NCI-H146 (cell line): ENCODE data around the gene ALPI.
"Not testable (repeated sequence)": the region's sequence is repeated elsewhere in the genome, so short reads cannot be mapped to it uniquely, and the experiment has no call there.

Experiments
- DNase-seq: peaks from one replicate; lab custom pipeline; 2025; lab: John Stamatoyannopoulos, UW

The ALPI gene

DNA sequence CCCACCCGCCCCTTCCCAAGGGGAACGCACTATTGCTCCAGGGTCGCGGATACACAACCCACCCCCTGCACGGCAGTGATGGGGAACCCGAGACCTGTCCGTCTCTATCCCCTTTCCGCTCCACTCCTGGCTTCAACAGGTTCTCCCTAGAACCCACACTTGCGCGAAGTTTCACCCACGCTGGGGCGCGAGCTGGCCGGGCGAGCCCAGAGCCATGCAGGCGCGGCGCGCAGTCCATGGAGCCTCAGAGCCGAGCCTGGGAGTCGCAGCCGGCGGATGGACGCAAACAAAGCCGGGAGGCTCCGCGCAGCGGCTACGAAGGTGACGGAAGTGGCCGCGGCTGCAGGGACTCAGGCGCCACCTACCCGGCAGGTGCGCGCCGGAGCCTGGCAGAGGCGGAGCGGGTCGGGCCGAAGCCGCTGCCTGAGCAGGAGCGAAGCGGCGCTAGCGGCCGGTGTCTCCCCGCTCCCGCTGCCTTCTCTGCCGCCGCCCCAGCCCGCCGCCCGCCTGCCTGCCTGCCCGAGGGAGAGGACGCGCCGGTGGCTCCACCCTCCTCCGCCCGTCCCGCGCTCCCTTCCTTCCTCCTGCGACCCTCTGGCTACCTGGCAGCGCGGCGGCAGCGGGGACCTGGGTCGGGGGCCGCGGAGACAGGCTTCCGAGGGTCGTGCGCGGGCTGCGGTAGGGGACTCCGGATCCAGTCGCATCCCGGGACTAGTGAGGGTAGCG is 35.3 kb upstream of the ALPI start:
- peak; percentile 68 for DNase-seq

DNA sequence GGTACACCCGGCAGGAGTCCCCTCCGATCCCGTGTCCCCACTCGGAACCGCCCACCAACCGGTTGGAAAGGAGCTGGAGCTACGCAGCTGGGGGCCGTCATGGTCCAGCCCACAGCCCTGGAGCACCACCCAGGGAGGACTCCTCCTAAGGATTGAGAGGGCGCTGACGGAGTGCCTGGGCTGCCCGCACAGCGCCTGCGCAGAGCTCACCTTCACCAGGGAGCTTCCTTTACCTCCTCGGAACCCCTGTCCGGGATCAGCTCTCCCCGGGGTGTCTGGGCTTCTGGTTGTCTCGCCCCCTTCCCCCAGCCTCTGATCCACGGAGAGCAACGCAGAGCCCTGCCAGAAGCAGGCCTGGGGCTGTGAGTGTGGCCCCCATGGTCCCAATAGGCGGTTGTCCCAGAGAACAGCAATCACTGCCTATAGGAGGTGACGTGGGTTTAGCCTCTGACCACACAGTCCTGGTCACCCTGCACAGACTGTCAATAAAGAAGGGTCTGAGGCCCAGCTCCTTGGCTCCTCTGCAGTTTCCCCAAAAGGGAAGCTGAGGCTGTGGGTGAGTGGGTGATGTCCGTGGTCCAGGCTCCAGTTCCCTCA is 34.7 kb upstream of the ALPI start:
- DNase-seq: no peak

DNA sequence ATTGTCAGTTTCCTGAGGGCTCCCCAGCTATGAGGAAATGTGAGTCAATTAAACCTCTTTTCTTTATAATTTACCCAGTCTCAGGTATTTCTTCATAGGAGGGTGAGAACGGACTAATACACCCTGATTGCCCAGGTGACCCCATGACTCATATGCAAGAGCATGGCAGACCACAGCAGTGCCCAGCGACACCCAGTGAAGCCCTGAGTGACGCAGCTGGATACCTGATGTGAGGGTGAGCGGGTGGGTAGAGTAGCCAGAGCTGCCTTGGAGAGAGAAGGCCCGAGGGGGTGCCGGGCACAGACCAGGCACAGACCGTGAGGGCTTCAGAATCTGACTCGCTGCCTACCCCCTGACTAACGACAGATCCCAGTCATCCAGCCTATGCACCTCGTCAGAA is 33.9 kb upstream of the ALPI start:
- DNase-seq: no peak

DNA sequence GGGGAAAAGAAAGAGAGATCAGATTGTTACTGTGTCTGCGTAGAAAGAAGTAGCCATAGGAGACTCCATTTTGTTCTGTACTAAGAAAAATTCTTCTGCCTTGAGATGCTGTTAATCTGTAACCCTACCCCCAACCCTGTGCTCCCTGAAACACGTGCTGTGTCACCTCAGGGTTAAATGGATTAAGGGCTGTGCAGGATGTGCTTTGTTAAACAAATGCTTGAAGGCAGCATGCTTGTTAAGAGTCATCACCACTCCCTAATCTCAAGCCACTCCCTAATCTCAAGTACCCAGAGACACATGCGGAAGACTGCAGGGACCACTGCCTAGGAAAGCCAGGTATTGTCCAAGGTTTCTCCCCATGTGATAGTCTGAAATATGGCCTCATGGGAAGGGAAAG is 33.0 kb upstream of the ALPI start:
- DNase-seq: not testable (repeated sequence)

DNA sequence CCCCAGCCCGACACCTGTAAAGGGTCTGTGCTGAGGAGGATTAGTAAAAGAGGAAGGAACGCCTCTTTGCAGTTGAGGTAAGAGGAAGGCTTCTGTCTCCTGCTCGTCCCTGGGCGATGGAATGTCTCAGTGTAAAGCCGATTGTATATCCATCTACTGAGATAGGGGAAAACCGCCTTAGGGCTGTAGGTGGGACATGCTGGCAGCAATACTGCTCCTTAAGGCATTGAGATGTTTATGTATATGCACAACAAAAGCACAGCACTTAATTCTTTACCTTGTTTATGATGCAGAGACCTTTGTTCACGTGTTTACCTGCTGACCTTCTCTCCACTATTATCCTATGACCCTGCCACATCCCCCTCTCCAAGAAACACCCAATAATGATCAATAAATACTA is 32.5 kb upstream of the ALPI start:
- DNase-seq: not testable (repeated sequence)

DNA sequence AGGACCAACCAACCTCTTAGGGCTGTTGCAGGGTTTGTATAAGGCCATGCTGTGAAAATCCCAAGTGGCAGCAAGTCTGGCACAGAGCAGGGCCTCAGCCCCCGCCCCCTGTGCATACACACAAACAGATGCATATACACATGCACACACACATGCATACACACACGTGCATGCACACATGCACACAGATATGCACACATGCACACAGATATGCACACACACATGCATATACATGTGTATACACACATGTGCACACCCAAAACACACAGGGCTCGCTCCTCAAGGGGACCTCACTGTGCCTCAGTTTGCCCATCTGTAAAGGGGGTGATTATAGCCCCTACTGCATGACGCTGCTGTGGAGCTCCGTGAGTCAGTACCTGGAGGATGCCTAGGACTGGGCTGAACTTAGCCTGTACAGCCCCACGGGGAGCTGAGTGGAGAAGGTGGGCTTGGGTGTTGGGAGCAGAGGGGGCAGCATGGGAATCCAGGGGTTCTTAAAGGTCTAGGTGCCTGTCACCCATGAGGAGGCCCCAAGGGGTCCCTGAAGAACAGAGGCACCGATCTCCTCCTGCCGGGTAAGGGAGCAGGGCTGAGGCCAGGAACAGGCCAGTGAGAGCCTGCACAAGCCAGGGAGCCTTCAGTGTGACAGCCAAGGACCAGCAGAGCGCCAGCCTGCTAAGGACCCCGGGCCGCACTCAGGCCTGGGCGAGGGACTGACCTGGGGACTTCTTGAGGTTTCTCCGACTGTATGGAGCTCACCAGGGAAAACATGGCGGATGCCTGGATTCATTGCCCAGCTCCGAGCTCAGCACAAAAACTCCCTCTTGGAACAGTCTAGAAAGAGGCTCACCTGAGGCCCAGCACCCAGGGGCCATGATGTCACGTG is 24.0 kb upstream of the ALPI start:
- no peak for DNase-seq

DNA sequence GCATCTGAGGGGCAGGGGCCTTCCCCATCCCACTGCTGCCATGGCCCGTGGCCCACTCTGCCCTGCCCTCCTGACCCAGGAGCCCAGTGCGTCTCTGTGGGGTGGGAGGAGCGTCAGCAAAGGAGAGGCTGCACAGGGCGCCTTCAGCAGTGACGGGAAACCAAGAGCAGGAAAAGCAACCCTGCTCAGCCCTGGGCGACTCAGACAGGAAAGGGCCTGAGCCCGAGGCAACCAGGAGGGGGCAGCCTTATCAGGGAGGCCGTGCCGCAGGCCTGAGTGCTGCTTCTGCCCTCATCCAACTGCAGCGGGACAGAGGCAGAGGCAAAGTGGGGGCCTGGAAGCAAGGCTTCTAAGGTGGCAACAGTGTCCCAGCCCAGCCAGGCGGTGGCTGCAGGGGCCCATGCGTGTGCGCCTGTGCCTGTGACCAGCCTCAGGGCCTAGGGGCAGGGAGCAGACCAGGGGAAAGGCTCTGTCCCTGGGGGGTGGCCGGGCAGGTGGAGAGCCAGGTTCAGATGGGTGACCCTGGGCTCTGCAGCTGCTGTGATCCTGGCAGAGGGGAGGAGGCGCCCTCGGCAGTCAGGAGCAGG is 23.3 kb upstream of the ALPI start:
- DNase-seq: no peak

DNA sequence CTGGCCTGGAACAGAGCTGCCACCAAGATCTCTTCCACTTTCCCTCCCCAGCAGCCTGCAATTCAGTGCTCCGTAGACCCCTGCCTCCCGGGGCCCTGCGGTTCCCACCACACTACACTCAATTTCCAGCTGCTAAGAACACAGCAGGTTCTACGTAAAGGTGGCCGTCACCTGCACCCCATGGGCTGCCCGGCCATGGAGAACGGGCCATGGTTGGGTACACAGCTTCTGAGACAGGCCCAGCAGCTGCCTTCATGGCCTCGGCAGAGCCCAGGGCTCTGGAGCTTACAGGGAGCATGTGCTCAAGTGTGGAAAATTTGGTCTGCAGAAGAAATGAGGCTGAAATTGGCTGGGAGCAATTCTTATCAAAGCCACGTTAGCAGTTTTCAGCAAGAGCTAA is 22.3 kb upstream of the ALPI start:
- not testable (repeated sequence) for DNase-seq

DNA sequence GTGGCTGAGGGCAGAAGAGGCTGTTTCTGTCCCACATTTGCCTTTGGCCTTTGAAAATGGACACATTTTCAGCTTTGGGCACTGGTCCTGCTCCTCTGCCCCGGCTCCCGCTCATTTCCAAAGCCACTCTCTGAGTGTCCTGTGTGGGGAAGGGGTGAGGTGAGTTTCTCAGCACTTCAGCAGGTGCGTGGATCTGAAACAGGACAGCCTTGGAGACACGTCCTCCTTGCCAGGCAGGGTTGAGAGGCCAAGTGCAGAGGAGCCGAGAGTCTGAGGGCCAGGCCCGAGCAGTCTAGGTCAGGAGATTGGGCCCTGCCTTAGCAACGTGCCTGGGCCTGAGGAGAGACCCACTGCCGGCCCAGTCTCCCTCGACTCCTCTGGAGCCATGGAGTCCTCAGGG is 21.9 kb upstream of the ALPI start:
- DNase-seq: no peak

DNA sequence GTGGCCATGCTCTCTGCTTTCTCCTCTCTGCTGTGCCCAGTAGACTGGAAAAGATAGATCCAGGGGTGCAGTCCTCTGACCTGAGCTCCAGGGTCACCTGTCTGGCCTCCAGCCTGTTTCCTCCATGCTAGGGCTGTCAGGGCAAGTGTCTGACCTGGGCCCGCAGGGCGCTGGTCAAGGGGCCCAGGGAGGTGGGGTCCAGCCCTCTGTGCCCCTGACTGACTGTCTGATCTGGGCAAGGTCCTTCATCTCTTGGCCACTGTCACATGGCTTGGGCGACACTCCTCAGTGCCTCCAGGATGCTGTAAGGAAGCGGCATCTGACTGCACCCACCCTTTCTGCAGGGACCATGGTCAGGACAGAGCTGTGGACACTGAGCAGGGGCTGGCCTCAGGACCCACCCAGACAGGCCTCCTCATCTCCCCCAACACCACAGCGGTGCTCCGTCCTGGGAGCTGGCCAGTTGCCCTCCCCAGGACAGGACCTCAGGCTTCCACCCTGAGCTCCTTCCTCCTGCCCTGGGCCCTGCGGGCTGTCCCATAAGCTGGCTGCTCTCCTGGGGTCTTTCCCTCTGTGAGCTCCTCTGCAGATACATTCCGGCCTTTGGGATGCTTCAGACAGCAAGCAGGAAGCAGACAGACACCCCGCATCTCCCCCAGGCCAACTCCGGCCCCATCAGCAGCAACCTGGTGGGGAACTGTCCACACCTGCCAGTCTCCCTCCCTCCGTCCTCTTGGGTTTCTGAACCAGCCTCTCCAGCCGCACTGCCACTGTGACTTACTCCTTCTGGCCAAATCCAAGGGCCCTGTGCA is 21.2 kb upstream of the ALPI start:
- DNase-seq: no peak

DNA sequence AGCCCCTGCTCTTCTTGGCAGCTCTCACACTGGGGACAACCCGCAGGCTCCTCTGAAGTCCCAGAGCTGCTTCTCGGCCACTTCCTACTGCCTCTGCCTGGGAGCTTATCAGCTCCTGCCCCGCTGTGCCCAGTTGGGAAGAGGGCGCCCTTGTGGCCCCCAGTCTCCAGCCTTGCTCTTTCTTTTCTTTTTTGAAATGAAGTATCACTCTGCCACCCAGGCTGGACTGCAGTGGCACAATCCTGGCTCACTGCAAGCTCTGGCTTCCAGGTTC is 20.6 kb upstream of the ALPI start:
- DNase-seq: no peak

DNA sequence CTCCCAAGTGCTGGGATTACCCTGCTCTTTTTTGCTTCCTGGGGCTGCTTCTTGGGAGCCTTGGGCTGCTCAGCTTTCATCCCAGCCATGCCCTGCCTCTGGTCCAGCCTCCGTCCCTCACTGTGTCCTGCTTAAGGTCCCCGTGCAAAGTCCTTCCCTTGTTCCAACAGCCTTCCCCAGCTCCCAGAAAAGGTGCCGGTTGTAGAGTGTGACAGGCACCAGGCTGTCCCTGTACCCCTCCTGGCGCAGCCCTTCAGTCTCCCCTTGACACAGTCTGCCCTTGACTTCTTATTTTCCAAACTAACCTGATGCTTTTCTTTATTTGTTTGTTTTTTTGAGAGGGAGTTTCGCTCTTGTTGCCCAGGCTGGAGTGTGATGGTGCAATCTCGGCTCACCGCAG is 20.1 kb upstream of the ALPI start:
- DNase-seq: no peak

DNA sequence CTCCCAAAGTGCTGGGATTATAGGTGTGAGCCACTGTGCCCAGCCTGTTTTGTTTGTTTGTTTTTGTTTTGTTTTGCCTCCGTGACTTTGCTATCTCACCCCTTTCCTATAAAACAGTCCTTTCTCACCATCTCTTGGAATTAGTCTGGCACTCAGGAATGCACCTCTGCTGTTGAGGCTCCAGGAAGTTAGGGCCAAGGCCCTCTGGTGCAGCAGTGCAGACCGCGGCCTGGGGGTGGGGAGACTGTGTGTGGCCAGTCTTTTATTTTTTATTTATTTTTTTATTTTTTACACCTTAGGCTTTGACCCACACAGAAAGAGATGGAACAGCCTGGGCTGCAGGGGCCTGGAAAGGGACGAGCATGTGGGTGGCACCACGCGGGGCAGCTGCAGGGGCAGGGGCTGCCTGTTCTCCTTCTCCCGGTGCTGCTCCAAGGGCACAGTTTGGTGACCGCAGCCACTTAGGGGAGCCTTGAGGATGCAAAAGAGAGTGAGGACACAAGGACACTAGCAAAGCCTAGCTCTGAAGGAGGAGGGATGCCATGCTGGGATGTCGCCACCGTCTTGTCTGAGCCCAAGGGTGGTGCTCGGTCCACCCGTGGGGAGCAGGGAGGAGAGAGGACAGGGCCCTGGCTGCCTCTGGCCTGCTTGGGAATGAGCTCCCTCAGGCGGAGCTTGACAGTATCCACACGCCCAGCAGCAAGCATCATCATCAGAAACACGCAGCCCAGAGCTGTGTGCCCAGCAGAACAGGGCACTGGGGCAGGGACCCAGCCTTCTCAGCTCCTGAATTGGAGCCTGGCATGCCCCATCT is 19.4 kb upstream of the ALPI start:
- DNase-seq: no peak

DNA sequence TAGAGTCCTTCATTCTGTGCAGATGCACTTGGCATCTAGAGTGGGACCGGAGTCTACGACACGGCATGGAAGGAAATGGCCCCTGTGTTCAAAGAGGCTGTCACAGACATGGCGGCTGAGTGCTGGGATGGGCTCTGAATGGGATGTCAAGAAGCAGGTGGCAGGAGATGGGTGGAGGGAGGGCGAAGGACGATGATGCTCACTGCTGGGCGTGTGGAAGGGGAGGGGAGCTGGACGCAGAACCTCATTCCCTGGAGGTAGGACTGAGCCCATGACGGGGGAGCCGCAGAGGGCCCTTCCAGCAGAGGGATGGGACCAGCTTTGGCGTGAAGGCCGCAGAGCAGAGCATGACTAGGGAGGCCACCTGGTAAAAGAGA is 18.8 kb upstream of the ALPI start:
- no peak for DNase-seq

DNA sequence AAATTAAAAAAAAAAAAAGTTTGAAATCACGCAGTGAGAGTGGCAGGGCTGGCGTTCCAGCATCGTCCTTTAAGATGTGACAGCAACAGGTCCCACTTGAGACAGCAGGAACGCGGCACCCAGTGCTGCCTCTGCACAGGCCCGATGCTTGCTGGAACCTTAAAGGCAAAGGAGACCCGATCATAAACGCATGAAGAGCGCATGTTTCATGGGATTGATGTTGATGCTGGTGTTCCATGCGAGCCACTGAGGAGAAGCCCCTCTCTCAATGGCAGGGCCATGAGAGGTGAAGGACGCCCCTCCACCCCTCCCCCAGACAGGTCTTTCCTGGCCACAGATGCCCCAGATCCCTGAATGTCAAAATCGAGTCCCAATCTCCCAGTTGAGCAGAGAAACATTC is 17.9 kb upstream of the ALPI start:
- DNase-seq: no peak

DNA sequence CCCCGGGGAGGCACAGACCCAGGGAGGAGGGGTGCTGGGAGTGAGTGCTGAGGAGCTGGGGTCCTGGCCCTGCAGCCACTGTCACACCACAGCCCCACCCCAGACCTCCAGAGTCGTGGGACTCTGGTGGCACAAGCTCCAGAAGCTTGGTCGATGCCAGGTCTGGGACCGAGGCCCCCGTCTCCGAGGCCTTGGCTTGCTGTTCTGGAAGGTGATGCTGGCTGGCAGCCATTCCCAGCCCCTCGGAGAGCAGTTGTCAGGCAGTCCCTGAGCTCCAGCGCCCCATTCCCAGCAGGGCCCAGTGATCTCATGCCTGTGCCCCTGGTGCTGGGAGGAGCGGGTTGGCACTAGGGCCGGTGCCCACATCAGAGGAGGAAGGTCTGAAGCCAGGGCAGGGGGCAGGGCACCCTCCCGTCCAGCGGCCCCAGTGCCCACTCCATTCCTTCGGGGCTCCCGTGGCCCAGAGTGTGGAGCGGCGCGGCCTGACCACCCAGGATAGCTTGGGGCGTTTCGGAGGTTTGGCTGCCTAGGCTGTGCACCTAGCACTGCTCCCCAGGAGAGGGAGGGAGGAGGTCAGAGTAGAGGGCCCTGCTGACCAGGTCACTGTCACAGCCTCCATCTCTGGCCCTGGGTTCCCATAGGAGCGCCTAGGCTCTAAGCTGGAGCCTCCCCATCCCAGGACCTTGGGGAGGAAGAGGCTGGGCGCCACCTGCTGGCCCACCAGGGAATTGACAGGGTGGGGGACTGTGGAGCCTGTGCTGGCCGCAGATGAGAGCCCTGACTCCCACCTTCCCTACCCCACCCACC is 16.8 kb upstream of the ALPI start:
- no peak for DNase-seq

DNA sequence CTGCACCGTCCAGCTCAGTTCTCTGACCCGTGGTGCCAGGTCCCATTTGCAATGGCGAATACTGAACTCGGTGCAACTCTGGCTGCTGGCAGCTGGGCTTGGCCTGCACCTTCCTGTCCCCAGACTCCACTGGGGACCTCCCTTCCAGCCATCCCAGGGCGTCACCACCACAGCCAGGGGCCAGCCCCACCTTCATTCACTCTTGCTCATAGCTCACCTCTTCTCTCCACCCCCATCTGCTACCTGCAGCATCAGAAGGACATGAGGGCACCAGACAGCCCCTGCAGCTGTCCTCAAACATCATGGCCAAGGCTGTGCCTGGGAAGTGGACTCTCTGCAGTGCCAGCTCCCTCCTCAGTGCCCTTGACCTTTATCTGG is 16.2 kb upstream of the ALPI start:
- DNase-seq: no peak

DNA sequence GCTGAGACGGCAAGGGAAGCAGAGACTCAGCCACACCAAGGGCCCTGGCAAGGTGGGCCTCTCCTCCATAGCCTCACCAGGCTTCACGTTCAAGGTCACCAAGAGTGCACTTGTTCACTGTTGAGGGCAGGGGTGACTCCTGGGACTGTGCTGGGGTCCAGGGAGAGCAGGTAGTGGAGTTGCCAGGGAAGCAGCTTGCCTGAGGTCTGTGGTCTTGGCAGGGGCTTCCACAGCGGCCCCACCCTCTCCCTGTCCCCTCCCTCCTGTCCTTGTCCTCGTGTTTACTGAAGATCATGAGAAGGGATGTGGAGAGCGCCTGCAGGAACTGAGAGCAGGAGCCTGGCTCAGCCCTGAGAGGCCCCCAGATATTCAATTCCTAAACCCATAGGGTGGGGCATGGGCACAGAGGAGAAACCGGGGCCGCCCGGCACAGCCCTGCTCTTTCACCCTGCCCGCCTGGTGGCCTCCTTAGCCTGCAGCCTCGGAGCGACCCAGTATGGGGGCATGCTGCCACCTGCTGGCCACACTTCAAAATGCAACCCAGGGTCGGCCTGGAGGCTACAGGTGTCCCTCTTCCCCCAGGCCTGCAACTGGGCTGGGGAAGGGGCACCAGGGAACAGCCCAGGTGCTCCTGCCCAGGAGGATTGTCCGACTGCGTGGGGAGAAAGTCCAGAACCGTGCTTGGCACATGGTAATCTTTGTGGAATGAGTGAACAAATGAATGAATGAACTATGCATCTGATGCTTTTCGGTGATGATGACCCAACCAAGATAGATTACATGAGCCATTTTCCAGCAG is 15.5 kb upstream of the ALPI start:
- DNase-seq: peak; percentile 51

DNA sequence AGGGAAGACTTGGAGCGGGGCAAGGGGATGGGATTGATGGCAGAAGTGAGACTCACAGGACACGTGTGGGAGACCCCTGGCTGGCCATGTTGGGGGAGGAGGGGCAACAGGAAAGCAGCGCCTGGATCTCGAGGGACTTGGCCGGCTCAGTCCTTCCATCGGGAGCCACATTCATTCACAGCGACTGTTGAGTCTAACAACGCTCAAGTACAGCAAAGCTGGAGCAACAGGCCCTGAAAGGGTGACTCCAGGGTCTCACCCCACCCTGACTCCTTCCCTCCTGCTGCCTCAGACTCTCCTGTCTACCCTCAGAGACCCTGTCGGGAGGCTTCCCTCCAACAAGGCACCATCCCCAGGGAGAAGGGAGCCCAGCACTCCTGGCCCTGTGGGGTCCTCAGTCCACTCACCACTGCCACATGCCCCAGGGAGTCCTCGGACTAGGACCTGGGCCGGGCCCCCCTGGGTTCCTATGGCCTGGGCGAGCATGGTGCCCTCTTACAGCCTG is 14.8 kb upstream of the ALPI start:
- DNase-seq: no peak
